Fibroblast of mammary gland (primary cell): ENCODE results near the gene RNH1.

Experiments
- DNase-seq: peaks from one replicate; pipeline ENCODE4 v3.0.0-alpha.2; 2010; ENCODE audit warnings: low read depth
- H3K4me3 ChIP-seq: 2 replicates; pipeline ENCODE4 v1.5.1; 2011; ENCODE audit warnings: low read depth, mild to moderate bottlenecking, low read length, moderate library complexity; ENCODE audit not compliant: control insufficient read depth
- TF ChIP-seq, protein P1 (sequence below): conservative IDR thresholded peaks from 2 replicates; pipeline ENCODE4 v1.5.1; 2011; ENCODE audit warnings: low read depth, low read length, inconsistent platforms; ENCODE audit not compliant: control insufficient read depth, insufficient read depth

The RNH1 gene

DNA sequence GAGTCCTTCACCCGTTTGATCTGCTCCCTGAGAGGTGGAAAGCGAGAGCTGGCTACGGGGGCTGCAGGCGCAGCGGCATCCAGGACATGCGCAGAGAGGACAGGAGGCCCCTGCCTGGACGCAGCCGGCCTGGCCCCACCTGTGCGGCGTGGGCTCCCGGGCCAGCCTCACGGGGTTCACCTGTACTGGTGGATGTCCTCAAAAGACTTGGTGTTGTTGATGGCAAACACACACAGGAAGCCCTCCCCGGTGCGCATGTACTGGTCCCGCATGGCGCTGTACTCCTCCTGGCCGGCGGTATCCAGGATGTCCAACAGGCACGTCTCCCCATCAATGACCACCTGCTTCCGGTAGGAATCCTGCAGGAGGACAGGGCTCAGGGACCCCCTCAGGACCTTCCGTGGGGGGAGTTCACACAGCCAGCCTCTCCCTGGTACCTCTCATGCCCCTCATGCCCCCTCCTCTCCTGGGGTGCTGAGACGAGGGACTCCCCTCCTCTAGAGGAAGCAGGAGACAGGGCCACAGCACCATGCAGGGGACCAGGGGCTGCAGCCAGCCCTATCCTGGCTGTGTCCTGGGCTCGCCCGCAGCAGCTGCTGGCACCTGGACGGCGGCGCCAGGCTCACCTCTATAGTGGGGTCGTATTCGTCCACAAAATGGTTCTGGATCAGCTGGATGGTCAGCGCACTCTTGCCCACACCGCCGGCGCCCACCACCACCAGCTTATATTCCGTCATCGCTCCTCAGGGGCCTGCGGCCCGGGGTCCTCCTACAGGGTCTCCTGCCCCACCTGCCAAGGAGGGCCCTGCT is 26.7 kb upstream of the RNH1 start:
- DNase-seq: no peak
- peak overlapping the region; percentile 67 for H3K4me3 ChIP-seq
- TF ChIP-seq, protein P1, sequence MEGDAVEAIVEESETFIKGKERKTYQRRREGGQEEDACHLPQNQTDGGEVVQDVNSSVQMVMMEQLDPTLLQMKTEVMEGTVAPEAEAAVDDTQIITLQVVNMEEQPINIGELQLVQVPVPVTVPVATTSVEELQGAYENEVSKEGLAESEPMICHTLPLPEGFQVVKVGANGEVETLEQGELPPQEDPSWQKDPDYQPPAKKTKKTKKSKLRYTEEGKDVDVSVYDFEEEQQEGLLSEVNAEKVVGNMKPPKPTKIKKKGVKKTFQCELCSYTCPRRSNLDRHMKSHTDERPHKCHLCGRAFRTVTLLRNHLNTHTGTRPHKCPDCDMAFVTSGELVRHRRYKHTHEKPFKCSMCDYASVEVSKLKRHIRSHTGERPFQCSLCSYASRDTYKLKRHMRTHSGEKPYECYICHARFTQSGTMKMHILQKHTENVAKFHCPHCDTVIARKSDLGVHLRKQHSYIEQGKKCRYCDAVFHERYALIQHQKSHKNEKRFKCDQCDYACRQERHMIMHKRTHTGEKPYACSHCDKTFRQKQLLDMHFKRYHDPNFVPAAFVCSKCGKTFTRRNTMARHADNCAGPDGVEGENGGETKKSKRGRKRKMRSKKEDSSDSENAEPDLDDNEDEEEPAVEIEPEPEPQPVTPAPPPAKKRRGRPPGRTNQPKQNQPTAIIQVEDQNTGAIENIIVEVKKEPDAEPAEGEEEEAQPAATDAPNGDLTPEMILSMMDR: no peak

DNA sequence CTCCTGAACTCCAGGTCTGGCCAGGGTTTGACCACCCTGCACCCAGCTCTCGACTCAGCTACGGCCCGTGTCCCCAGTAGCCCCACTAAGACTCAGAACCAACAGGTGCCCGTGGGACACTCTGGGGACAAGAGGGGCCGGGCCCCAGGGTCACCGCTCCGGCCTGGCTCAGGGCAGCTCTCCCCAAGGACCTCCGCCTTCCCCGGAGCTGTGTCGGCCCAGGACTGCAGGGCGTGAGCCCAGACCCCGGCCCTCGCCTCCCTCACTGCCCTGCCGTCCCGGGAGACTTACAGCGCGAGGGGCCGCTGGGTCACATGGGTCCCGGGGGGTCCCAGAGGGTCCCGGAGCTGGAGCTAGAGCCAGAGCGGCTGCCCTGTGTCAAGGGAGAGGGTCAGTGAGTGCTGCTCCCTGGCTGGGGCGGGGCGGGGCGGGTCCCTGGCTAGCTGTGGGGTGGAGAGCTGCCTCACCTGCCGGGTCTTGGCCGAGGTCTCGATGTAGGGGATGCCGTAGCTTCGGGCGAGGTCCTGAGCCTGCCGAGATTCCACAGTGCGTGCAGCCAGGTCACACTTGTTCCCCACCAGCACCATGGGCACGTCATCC is 26.0 kb upstream of the RNH1 start:
- TF ChIP-seq, protein P1: no peak
- H3K4me3 ChIP-seq: no peak overlapping the region
- no peak for DNase-seq

DNA sequence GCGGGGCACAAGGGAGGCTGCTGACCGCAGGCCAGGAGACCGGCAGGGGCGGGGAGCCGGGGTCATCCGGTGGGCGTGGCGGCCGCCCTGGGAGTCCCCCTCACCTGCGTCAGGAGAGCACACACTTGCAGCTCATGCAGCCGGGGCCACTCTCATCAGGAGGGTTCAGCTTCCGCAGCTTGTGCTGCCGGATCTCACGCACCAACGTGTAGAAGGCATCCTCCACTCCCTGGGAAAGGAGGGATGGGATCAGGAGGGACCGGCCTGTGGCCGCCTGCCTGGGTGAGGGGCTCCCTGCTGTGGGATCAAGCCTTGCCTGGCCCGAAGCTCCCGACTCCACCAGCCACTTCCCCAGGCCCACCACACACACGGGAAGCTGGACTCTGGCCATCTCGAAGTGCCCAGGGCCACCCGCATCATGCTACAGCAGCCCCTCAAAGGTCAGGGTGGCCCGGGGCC is 25.5 kb upstream of the RNH1 start:
- no peak for DNase-seq
- TF ChIP-seq, protein P1: no peak
- no peak overlapping the region for H3K4me3 ChIP-seq

DNA sequence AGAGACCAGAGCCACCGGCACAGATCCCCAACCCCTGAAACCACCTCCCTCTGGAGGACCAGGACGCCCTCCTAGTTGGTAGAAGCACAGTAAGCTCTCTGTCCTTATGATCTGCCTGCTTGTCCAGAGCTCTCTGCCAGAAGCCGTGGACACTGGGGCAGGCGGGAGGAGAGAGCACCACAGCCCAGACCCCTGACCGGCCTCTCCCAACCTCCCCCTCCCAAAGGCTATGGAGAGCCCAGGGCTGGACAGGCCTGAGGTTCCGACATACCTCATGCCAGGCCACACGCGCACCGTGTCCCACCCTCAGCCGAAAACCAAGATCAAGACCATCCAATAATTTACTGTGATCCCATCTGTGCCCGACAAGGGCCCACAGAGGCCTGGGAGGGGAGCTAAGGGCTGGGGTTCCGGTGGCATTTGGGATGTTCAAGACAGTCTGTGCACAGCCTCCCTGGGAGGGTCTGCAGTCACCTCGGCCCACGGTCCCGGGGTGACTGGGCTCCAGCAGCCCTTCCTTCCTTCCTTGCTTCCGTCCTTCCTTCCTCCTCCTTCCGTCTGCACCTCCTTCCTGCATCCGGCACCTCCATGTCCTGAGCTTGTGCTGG is 25.0 kb upstream of the RNH1 start:
- DNase-seq: no peak
- no peak overlapping the region for H3K4me3 ChIP-seq
- TF ChIP-seq, protein P1: no peak

DNA sequence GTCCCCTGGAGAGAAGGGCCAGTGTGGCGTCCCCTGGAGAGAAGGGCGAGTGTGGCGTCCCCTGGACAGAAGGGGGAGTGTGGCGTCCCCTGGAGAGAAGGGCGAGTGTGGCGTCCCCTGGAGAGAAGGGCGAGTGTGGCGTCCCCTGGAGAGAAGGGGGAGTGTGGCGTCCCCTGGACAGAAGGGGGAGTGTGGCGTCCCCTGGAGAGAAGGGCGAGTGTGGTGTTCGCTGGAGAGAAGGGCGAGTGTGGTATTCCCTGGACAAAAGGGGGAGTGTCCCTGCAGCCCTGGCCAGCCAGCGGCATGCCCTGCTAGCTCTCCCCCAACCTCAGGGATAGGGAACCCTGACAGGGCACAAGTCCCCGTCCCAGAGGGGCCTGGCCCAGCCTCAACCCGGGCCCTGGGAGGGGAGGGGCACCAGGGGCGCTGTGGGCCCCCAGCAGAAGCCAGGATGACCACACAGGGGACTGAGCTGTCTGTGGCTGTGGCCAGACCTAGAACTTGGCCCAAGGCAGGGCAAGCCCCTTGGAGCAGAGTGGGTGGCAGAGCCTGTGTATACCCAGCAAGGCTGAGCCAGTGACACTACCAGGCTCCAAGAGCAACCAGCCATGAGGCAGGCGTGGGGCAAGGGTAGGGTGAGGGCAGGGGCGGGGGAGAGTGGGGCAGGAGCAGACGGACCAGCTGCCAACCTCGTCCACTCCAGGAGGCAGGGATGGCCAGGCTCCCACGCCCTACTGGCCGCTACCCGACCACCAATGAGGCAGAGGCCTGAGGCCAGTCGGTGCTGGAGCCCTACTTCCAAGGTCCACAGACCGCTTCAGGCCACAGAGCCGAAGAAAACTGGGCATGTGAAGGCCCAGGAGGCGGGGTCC is 24.2 kb upstream of the RNH1 start:
- DNase-seq: no peak
- H3K4me3 ChIP-seq: no peak overlapping the region
- TF ChIP-seq, protein P1: no peak

DNA sequence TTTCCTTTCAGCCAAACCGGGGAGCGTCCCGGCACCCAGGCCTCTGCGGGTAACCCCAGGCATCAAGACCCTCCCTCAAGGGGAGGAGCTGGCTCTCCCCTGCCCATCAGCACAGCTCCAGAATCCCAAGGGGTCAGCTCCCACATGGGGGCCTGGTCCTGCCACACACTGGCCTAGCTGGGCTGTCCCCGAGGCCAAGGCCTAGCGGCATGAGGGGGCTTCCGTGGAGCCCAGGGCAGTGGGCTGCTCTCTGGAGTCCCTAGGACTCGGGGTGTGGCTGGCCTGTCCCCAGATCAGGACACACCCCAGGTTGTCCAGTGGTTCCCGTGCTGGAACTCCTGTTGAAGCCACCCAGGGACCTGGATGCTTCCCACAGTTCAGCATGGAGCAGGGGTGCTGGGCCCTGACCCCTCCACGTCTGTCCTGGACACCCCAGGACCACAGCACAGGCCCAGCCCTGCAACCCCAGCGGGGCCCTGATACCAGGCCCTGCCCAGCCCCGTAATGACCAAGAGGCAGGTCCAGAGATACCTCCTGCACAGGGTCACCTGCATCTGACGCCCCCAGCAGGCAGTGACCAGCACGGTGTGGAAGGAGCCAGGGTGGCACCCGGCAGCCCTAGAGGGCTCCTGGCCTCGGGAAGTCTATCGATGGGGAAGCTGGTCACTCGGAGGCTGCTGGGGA is 22.8 kb upstream of the RNH1 start:
- H3K4me3 ChIP-seq: no peak overlapping the region
- DNase-seq: no peak

More for the DNA sequence above, 22.8 kb upstream of the RNH1 start:
- TF ChIP-seq, protein P1: no peak
